Calu3 (cell line): ENCODE data around the gene CLEC16A. TPM values are rescaled to one million over a fixed set of nuclear protein-coding genes. Genes with fewer than 3 reads are reported as not detected.

Experiments used
- BruUV-seq: library from RNA; stranded (reverse); fragments of 400-500 nt; replicated peaks from 2 replicates; lab custom pipeline; 2021; lab: Mats Ljungman, UMichigan
- CTCF ChIA-PET: fragments of 300-600 bp; sonication (Branson Sonifier 250); formaldehyde crosslinking; loops from one replicate; lab custom pipeline; 2022; ENCODE audit warnings: antibody characterized with exemption; lab: Charles Lee
- DNase-seq: peaks from one replicate; pipeline ENCODE4 v3.0.0; 2022
- H3K27ac Mint-ChIP-seq: one replicate; pipeline ENCODE4 v1.8.0; 2022; ENCODE audit warnings: mixed read lengths; ENCODE audit not compliant: unreplicated experiment
- H3K27me3 Mint-ChIP-seq: one replicate; pipeline ENCODE4 v1.8.0; 2022; ENCODE audit warnings: mixed read lengths; ENCODE audit not compliant: unreplicated experiment
- H3K36me3 Mint-ChIP-seq: one replicate; pipeline ENCODE4 v1.8.0; 2022; ENCODE audit warnings: mild to moderate bottlenecking, moderate library complexity, mixed read lengths; ENCODE audit not compliant: insufficient read depth, unreplicated experiment
- H3K4me1 Mint-ChIP-seq: one replicate; pipeline ENCODE4 v1.8.0; 2022; ENCODE audit warnings: mild to moderate bottlenecking, low read depth, mixed read lengths; ENCODE audit not compliant: unreplicated experiment
- H3K4me3 Mint-ChIP-seq: one replicate; pipeline ENCODE4 v1.8.0; 2022; ENCODE audit warnings: mild to moderate bottlenecking, low read depth, moderate library complexity, mixed read lengths; ENCODE audit not compliant: unreplicated experiment
- H3K9me3 Mint-ChIP-seq: one replicate; pipeline ENCODE4 v1.8.0; 2022; ENCODE audit warnings: low read depth, mixed read lengths; ENCODE audit not compliant: unreplicated experiment
- CTCF ChIP-seq: fragments of 200-600 bp; IDR thresholded peaks from one replicate; pipeline ENCODE4 v1.8.0; 2022; ENCODE audit warnings: antibody characterized with exemption; ENCODE audit not compliant: unreplicated experiment
- intact Hi-C: fragments of 100-400 bp; cut with micrococcal nuclease; formaldehyde crosslinking; loops from one replicate; pipeline ENCODE4 v1.10.0; 2022; ENCODE audit not compliant: unreplicated experiment
- total RNA-seq: library from RNA; stranded (reverse); gene quantifications from 2 replicates; pipeline ENCODE4 v1.2.3, GENCODE V29; 2022

The CLEC16A gene
- total RNA-seq, 1 experiment from 2014 or later, result 33.0 TPM

GRCh38 chr16:10978124-10978523, 33.8 kb downstream of the CLEC16A start:
- intact Hi-C loops, result no loop called here
- no TSS peak for BruUV-seq

GRCh38 chr16:10978871-10979446, 34.6 kb downstream of the CLEC16A start:
- no peaks in the 10 kb centered on the region for H3K9me3 Mint-ChIP-seq
- CTCF ChIA-PET, result no interaction called here
- no peaks in the 10 kb centered on the region for H3K27me3 Mint-ChIP-seq
- BruUV-seq, result no TSS peak
- no peak overlapping the region for H3K4me3 Mint-ChIP-seq
- TF ChIP-seq CTCF, result no peak
- intact Hi-C loops, result no loop called here
- H3K36me3 Mint-ChIP-seq, result peaks cover 8% of the 10 kb centered on the region
- H3K4me1 Mint-ChIP-seq, result peaks cover 13% of the 10 kb centered on the region
- no peak overlapping the region for H3K27ac Mint-ChIP-seq
- no peak for DNase-seq

More at GRCh38 chr16:10978124-10978523, 33.8 kb downstream of the CLEC16A start:
- H3K4me3 Mint-ChIP-seq, result no peak overlapping the region
- H3K36me3 Mint-ChIP-seq, result peaks cover 4% of the 10 kb centered on the region
- CTCF ChIA-PET, result no interaction called here
- no peaks in the 10 kb centered on the region for H3K9me3 Mint-ChIP-seq
- H3K27me3 Mint-ChIP-seq, result no peaks in the 10 kb centered on the region
- no peak overlapping the region for H3K27ac Mint-ChIP-seq
- TF ChIP-seq CTCF, result no peak
- peaks cover 5% of the 10 kb centered on the region for H3K4me1 Mint-ChIP-seq
- no peak for DNase-seq

- Mint-ChIP-seq H3K27ac (no peak overlapping the region), H3K27me3 (no peaks in the 10 kb centered on the region), H3K4me3 (no peak overlapping the region), H3K4me1 (peaks cover 21% of the 10 kb centered on the region), H3K36me3 (peaks cover 8% of the 10 kb centered on the region), H3K9me3 (no peaks in the 10 kb centered on the region)
- intact Hi-C loops, result no loop called here
- no peak for TF ChIP-seq CTCF
- CTCF ChIA-PET, result no interaction called here
- no TSS peak for BruUV-seq
- DNase-seq, result no peak
These were observed 35.6 kb downstream of the CLEC16A start for GRCh38 chr16:10979717-10980601.

GRCh38 chr16:10980813-10981212, 36.4 kb downstream of the CLEC16A start:
- intact Hi-C loops, result no loop called here
- Mint-ChIP-seq H3K36me3 (peaks cover 8% of the 10 kb centered on the region), H3K4me3 (no peak overlapping the region), H3K4me1 (peaks cover 21% of the 10 kb centered on the region), H3K9me3 (no peaks in the 10 kb centered on the region), H3K27ac (no peak overlapping the region), H3K27me3 (no peaks in the 10 kb centered on the region)
- no TSS peak for BruUV-seq
- CTCF ChIA-PET, result no interaction called here
- no peak for TF ChIP-seq CTCF
- no peak for DNase-seq
